Dedifferentiated amniotic fluid mesenchymal stem cell (primary cell): ENCODE results near the gene AKR7A2.
"Not testable (repeated sequence)": the region's sequence is repeated elsewhere in the genome, so short reads cannot be mapped to it uniquely, and the experiment has no call there.

ENCODE experiments used
- DNase-seq: peaks from one replicate; pipeline ENCODE4 v3.0.0-alpha.2; 2016; ENCODE audit errors: extremely low spot score

Gene AKR7A2

DNA sequence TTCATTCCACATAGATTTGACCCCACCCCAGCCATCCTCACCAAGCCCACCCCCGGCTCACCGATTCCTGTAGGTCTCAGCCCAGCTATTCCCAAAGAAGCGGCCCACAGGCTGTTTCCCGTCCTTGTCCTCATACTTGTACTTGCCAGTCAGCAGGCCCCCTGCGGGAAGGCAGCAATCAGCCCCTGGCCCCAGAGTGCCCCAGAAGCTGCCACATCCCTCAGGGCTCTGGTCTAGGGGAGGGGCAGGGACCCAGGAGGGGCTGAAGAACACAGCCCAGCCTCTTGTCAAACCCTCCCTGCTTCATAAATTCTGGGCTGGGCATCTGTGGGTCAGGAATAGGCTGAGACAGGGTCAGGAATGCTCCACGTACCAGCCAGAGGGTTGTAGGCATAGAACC, 5.0 kb downstream of the AKR7A2 start:
- DNase-seq = no peak

DNA sequence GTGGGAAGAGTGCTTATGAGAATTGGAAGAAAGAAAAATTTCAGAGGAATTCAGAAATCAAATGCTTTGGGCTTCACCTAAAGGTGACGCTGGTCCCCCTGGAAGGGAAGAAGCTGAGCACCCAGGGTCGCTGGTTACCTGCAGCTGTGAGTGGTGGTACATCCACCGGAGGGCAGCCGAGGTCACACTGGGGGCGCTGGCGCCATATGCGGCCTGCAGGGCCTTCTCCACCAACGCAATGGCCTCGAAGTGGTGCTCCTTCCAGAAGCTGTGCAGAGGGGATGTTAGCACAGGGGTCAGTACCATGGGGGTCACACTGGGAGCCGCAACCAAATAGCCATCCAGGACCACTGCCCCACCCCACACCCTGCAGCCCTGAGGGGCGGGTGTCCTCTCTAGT, 6.1 kb downstream of the AKR7A2 start:
- DNase-seq = no peak

DNA sequence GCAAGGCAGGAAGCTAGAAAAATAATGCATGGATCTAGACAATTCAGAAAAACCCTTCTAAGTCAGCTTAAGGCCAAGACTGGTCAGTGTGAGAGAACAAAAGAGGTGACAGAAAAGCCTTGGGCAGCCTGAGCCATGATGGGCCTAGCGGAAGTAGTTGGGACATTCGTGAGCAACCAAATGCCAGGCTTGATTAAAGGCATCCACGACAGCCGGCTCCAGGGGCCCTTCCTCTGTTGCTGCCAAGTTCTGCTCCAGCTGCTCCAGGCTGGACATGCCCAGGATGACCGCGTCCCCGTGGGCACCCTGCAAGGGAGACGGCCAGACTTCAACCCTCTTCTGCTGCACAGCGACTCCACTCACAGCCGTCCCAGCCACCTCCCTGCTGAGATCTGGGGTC, 7.9 kb downstream of the AKR7A2 start:
- not testable (repeated sequence) for DNase-seq

DNA sequence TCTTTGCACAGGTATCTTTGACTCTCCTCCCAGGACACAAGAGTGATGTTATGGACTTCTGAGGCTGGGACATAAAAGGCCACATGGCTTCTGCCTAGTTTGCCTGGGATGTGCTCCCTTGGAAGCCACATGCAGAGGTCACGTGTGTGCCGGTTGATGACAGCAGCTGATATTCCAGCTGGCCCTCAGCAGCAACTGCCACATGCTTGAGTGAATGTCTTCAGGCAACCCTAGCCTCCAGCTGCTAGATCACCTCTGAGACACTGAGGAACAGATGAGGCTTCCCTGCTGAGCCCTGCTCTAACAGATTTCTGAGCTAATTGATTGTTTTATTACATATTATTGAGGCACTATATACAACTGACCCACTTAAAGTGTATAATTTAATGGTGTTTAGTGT, 11.7 kb downstream of the AKR7A2 start:
- DNase-seq = no peak

DNA sequence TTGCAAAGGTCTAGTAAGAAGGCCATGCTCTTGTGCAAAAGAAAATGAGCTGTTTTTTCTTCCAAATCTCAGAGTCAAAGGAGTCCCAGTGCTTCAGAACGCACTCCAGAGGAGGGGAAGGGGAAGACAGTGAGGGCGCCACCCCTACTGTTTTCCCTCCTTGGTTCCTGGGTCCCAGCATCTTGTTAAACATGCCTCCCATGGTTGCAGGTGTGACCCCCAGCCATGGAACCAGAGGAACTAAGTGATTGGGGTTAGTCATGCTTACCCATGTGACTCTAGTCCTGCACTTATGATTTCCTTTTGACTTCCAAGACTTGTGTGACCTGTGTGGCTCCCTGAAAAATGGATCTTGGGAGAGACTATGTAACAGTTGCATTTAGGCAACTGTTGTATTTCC, 17.3 kb downstream of the AKR7A2 start:
- no peak for DNase-seq

DNA sequence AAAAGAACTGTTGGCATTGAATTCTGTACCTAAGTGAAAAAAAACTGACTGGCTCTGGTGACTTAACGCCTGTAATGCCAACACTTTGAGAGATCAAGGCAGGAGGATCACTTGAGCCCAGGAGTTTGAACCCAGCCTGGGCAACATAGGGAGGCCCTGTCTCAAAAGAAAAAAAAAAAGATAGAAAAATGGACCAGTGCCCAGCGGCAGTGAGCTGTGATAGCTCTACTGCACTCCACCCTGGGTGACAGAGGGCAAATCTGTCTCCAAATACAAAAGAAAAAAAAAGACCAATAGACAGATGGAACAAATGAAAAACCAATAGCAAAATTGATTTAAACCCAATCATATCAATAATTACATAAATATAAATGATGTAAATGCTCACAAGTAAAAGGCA, 22.7 kb downstream of the AKR7A2 start:
- no peak for DNase-seq

DNA sequence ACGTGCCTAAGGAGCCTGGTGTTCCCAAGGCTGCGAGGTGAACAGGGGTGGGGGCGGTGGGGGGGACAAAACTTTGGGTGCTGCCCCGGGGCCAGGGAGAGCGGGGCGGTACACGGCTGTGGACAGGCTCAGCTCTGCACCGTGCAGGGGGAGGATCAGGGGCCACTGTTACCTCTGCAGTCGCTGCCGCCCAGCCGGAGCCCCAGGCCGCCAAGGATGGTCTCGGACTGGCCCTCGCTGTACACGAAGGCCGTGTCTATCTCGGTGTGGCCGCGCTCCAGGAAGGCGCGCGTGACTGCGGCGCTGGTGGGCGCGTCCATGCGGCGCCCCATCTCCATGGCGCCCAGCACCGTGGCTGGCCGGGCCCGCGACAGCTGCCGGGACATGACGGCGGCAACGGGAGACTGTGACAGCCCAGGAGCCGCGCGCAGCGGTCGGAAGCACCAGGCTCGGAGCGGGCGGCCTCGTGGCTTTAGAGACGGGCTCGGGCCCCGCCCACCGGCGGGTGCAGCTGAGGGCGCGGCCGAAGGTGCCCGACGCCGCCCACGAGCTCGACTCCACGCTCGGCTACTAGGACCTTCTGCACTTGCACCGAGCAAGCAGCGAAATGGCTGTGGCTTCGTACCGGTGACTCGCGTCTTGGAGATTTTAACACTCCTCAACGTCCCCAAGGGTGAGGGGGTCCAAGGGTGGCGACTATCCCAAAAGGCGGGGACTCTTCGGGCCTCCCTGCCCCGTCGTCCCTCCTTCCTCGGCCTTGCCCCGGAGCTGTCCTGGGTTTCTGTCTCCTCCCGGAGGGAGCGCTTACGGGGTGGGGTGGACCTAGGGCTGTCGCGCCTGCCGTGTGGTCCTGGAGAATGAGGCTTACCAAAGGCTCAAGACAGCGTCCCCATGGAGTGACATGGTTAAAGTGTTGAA, 23.4 kb downstream of the AKR7A2 start, which contains the start of gene AKR7A3:
Gene AKR7A3 (minus strand): TSS at position 447 of the 918 bp plus-strand sequence. CDS start 61 bp downstream, at position 386.
- not testable (repeated sequence) for DNase-seq

DNA sequence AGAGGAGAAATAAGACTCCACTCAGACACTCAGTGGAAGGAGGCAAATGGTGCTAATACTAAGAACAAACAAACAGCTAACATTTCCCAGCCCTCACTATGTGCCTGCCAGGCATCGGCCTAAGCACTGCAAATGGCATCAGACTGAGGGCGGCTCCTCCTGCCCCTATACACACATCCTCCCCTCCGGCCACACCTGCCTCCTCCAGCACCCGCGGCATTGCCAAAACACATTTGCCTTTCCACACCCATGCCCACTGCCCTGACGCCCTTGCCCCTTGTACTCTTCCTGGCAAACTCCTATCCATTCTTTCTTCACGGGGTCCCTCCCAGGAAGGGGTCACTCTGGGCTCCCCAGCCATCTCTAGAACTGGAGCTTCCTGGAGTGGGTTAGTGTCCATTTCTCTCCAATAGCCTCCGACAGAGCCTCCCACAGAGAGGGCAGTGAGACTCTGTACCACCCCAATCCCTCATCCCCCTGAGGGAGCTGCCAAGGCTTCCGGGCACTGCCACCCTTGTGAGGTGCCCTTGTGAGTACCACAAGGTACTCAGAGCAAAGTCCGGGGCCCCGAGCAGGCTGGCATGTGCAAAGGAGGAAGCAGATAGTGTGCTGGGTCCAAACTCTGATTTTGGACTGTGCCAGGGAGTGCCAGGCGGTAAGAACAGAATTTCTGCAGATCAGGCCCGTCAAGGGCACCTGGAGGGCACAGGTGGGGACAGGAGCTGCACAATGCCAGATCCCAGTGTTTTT, 24.3 kb downstream of the AKR7A2 start:
- DNase-seq = no peak

DNA sequence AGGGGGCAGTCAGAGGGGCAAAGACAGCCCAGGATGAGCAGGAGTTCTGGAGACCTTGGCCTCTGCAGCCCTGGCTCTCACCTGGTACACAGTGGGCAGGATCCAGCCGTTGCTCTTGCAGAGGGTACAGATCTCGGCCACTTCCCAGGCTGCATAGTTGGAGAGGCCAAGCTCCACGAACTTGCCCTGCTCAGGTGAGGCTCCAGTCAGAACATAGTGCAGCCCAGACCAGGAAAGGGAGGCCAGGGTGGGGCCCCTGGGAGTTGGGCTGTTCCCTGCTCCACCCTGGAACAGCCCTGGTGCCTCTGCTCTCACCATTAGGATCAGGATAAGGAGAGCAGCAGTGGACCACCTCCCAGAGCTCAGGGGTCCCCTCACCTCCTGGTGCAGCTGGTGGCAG, 26.1 kb downstream of the AKR7A2 start:
- DNase-seq = not testable (repeated sequence)

DNA sequence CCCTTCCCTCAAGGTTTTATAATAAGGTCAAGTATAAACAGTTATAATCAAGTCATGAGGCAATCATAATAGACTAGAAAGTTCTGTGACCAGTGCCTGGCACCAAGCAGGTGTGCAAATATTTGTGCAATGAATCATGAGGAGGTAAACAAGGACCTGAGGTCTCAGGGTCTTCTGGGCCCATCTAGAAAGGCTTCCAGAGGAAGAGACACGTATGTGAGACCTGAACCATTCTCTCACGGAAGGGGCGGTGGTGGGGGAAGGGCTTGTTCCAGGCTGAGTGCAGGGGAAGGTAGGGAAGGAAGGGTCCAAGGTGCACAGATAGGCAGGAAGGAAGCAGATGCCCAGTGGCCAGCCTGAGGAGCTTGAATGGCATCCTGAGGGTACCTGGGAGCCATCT, 26.6 kb downstream of the AKR7A2 start:
- DNase-seq = not testable (repeated sequence)

DNA sequence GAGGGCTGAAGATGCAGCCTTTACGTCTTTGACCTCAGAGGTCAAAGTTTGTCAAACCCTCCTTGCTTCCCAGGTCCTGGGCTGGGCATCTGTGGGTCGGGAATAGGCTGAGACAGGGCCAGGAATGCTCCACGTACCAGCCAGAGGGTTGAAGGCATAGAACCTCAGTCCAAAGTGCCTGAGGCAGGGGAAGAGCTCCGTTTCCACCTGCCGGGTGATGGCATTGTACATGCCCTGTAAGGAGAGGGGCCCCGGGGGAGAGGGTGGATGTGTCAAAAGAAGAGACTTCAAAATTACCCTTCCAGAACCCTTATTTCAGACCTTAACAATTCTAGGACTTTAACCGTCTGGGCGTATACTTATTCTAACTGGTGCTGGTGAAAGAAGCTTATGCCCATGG, 27.1 kb downstream of the AKR7A2 start:
- DNase-seq = no peak

DNA sequence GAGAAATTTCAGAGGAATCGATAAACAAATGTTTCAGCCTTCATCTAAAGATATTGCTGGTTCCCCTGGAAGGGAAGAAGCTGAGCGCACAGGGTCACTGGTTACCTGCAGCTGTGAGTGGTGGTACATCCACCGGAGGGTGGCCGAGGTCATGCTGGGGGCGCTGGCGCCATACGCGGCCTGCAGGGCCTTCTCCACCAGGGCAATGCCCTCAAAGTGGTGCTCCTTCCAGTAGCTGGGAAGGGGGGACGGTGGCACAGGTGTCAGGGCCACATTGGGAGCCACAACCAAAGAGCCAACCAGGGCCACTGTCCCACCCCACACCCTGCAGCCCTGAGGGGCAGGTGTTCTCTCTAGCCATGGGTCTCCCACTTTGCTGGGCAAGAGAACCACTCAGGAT, 28.1 kb downstream of the AKR7A2 start:
- DNase-seq = no peak

DNA sequence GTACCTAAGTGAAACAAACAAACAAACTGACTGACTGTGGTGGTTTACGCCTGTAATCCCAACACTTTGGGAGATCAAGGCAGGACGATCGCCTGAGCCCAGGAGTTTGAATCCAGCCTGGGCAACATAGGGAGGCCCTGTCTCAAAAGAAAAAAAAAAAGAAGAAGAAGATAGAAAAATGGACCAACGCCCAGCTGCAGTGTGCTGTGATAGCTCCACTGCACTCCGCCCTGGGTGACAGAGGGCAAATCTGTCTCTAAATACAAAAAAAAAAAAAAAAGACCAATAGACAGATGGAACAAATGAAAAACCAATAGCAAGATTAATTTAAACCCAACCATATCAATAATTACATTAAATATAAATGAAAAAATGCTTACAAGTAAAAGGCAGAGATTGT, 37.3 kb downstream of the AKR7A2 start:
- DNase-seq = no peak

DNA sequence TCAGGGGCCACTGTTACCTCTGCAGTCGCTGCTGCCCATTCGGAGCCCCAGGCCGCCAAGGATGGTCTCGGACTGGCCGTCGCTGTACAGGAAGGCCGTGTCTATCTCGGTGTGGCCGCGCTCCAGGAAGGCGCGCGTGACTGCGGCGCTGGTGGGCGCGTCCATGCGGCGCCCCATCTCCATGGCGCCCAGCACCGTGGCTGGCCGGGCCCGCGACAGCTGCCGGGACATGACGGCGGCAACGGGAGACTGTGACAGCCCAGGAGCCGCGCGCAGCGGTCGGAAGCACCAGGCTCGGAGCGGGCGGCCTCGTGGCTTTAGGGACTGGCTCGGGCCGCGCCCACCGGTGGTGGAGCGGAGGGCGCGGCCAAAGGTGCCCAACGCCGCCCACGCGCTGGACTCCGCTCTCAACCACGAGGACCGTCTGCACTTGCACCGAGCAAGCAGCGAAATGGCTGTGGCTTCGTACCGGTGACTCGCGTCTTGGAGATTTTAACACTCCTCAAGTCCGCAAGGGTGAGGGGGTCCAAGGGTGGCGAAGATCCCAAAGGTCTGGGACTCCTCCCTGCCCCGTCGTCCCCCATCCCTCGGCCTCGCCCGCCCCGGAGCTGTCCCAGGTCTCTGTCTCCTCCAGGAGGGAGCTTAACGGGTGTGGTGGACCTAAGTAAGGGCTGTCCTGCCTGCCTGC, 38.0 kb downstream of the AKR7A2 start:
- DNase-seq = not testable (repeated sequence)

DNA sequence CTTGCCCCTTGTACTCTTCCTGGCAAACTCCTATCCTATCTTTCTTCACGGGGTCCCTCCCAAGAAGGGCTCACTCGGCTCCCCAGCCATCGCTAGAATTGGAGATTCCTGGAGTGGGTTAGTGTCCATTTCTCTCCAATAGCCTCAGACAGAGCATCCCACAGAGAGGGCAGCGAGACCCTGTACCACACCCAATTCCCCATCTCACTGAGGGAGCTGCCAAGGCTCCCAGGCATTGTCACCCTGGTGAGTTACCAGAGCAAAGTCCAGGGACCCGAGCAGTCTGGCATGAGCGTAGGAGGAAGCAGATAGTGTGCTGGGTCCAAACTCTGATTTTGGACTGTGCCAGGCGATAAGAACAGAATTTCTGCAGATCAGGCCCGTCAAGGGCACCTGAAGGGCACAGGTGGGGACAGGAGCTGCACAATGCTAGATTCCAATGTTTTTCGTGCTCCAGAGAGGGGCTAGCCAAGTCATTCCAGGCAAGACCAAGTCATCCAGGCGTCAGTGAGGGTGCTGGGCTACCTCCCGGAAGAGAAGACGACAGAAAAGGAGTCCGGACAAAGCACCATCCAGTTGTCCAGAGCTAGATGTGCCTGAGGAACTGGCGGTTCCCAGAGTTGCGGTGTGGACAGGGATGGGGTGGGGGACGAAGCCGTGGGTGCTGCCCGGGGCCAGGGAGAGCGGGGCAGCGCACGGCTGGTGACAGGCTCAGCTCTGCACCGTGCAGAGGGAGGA, 38.7 kb downstream of the AKR7A2 start:
- DNase-seq = no peak

DNA sequence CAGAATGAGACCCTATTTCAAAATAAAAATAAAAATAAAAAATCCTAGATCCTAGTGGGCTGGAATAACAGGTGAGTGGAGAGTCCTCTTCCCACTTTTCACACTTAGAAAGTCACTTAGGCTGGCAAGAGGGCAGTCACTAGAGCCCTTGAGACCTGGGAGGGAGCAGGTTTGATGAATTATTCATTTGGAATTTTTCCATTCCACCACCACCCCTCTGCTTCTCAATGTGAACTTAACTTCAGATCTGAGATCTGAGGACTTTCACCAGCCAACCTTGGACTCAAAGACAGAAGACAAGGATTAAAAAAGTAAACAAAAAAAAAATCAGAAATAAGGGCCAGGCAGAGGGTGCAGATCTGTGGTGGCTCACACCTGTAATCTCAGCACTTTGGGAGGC, 39.9 kb downstream of the AKR7A2 start:
- no peak for DNase-seq

DNA sequence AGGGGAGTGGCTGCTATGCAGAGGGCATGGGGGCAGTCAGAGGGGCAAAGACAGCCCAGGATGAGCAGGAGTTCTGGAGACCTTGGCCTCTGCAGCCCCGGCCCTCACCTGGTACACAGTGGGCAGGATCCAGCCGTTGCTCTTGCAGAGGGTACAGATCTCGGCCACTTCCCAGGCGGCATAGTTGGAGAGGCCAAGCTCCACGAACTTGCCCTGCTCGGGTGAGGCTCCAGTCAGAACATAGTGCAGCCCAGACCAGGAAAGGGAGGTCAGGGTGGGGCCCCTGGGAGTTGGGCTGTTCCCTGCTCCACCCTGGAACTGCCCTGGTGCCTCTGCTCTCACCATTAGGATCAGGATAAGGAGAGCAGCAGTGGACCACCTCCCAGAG, 41.6 kb downstream of the AKR7A2 start:
- not testable (repeated sequence) for DNase-seq

DNA sequence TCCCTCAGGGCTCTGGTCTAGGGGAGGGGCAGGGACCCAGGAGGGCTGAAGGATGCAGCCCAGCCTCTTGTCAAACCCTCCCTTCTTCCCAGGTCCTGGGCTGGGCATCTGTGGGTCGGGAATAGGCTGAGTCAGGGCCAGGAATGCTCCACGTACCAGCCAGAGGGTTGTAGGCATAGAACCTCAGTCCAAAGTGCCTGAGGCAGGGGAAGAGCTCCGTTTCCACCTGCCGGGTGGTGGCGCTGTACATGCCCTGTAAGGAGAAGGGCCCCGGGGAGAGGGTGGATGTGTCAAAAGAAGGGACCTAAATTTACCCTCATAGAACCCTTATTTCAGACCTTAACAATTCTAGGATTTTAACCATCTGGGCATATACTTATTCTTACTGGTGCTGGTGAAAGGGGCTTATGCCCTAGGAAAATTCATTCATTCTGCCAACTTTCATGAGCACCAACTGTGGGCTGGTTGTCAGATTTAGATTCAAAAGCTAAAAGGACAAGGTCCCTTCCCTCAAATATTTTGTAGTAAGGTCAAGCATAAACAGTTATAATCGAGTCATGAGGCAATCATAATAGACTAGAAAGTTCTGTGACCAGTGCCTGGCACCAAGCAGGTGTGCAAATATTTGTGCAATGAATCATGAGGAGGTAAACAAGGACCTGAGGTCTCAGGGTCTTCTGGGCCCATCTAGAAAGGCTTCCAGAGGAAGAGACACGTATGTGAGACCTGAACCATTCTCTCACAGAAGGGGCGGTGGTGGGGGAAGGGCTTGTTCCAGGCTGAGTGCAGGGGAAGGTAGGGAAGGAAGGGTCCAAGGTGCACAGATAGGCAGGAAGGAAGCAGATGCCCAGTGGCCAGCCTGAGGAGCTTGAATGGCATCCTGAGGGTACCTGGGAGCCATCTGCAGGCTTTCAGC, 42.3 kb downstream of the AKR7A2 start:
- DNase-seq = not testable (repeated sequence)

DNA sequence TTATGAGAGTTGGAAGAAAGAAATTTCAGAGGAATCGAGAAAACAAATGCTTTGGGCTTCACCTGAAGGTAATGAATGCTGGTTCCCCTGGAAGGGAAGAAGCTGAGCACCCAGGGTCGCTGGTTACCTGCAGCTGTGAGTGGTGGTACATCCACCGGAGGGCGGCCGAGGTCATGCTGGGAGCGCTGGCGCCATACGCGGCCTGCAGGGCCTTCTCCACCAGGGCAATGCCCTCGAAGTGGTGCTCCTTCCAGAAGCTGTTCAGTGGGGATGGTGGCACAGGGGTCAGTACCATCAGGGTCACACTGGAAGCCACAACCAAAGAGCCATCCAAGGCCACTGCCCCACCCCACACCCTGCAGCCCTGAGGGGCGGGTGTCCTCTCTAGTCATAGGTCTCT, 43.5 kb downstream of the AKR7A2 start:
- no peak for DNase-seq

DNA sequence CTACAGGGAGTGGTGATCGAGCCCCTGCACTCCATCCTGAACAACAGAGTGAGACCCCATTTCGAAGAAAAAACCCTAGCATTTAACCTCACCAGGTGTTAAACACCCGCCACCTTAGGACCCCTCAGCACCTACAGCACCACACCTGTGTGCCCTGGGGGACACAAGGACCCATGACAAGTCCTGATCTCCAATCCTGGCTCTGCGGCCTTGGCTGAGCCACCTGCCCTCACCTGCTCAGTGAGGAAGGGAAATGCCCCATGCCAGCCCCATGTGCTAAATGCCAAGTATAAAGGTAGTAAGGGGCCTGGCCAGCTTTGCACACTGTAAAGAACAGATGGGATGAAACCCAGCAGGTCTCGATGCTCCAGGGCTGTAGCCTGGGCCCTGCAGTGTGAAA, 49.2 kb downstream of the AKR7A2 start:
- DNase-seq = no peak

DNA sequence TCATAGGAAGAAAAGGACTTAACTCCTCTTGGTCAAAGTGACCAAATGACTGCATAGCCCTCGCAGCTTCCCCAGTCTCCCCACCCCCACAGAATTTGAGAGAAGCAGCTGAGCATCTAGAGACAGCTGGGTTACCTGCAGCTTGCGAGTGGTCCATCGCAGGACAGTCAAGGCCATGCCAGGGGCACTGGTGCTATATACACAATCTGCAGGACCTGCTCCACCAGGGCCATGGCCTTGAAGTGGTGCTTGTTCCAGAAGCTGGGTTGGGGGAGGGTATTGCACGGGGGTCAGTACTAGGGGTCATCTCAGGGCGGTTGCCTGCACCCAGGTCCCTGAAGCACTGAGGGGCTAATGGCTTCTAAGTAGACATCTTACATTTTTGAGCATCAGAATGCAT, 49.9 kb downstream of the AKR7A2 start:
- no peak for DNase-seq
